ENCODE results near the gene VSIG1.
A peak's percentile ranks its signal among the peaks of the same experiment; 100 is the strongest.

The VSIG1 gene

DNA sequence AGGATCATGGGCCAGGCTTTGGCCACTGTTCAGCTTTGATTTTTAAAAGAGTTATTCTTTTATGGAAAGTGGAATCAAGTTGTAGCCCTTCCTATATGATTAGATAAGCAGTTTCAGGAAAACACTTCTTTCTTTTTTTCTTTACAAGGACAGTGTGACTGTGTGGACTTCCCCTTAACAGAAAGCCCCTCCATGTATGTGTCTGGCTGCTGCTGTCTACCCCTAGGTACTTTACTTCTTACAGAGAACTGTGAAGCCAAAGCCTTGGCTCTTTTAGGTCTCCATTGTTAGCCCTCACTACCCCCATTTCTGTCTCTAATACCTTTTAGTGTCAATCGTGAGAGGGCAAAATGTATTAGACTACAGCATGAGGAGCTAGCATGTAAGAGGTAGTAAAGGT is 19.1 kb downstream of the VSIG1 start:
- DNase-seq (ENCODE audit: low read depth in 2 of 2), result no peak

DNA sequence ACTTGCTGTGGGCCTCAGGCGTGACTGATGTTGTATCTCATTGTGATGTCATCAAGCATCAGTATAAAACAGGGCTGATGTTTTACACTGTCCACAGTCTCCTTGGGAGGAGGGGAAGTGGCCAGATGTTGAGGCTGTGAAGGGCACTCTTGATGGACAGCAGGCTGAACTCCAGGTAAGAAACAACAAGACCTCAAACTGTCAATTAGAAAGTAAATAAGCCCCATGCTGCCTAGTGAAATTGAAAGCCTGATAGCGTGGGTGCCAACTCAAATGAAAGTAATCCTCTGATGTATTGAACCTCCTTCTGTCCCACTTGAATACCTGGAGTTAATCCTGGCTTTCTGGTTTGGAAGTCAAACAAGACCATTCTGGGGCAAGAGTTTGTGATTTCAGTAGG is 19.7 kb downstream of the VSIG1 start:
- no peak for DNase-seq (ENCODE audit: low read depth in 2 of 2)

- DNase-seq (ENCODE audit: low read depth in 2 of 2), result no peak
These were observed 23.3 kb downstream of the VSIG1 start for GRCh38 chrX:108068121-108068520.

GRCh38 chrX:108070891-108071290 is 26.0 kb downstream of the VSIG1 start:
- DNase-seq (ENCODE audit: low read depth in 2 of 2), result no peak

DNA sequence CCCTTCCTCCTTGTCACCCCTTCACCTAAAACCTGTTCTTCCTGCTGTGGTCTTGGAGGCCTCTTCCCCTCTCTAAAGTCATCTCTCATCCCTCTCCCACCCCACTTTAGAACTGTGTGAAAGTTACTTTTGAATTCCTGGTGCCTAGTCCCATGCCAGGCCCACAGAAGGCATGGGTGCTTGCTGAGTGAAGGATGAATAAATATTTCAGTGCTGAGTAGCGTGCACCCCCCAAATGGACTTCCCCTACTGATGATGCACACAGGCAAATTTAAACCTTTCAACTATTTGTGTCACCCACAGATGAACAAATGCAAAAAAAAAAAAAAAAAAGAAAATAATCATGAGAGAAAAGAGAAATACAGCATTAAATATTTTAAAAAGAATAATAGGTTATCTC is 26.7 kb downstream of the VSIG1 start:
- no peak for DNase-seq (ENCODE audit: low read depth in 2 of 2)

DNA sequence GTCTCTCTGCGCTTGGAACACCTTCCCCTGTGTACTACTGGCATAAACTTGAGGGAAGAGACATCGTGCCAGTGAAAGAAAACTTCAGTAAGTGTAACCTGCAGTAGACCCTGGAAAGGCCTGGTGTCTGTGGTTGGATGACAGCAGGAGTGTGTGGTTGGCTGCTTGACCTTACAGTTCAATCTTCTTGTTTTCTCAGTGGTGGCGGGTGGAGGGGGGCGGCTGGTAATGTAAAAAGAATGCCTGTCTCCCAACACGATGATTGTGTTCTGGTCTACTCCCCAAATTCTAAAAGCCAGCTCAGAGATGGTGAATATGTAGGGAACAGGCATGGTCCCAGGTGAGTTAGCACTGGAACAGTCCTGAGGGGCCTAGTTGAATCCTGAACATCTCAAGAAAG is 27.9 kb downstream of the VSIG1 start:
- no peak for DNase-seq (ENCODE audit: low read depth in 2 of 2)

DNA sequence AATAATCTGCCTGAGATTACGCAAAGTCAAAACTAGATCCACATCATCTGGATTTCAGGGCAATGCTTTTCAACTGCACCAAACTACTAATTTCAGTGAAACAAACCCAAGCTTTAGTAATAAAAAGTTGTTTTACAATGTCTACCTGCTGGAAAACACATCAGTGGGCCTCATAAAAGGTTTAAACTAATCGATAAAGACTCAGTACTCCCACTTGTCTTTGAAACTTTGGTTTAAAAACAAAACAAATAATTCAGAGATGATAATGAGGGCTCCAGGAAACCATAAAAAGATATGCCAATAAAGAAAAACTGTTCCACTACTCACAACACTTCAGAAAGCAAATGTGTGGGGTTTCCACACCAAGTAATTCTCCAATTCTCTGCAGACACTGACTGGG is 36.2 kb downstream of the VSIG1 start:
- DNase-seq (ENCODE audit: low read depth in 2 of 2), result no peak

GRCh38 chrX:108087792-108088191 is 42.9 kb downstream of the VSIG1 start:
- DNase-seq (ENCODE audit: low read depth in 2 of 2), result no peak

DNA sequence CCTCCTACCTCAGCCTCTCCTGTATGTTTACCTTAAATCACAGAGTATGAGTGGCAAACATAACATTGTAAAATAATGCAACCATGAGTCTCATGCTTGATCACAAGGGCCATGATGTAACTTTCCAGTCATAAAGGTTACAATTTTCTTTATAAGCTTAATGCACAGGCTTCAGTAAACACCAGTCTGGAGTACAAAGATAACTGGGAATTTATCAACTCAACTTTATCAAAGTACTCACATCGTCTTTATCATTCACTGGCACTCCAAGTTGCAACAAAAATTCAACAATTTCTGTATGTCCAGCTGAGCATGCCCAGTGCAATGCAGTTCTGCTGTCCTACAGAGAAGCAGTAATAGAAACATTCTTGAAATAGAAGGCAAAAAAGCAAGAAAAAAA is 43.6 kb downstream of the VSIG1 start:
- no peak for DNase-seq (ENCODE audit: low read depth in 2 of 2)

DNA sequence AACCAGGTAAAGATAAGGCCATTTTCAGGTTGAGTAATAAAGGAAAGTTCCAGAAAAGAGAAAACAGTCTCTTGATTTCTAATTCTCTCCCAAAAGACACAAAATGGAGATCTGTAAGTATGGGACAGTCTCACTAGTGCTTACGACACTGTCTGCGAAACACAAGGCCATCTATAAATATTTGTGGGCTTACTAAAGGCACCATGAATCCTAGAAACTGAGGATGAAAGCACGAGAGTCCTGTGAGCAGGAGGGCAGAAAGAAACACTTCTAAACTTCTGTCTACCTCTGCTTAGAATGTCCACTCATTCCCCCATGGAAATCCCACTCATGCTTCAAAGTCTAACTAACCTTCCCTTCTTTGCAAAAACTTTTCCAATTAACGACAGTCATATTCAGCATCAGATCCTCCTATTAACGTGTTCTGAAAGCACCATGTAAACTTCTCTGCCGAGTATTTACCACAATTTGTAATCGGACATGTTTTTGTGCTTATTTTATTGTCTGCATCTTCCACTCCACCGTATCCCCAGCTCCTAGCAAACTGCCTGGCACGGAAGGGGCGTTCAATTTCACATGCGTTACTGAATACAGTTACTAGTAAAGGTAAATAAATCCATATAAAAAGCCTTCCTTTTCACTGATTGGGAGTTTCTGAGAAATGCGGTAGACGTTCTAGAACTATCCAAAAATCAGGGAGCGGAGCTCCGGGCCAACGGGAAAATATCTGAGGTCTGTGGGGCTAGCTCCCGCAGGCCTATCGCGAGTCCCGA is 45.8 kb downstream of the VSIG1 start:
- no peak for DNase-seq (ENCODE audit: low read depth in 2 of 2)

- DNase-seq (ENCODE audit: low read depth in 2 of 2), result peak; percentile 80
These were observed 46.5 kb downstream of the VSIG1 start, which contains the start of the genes ATG4A and PSMD10 for GRCh38 chrX:108091264-108091877. ATG4A (plus strand) TSS chrX:108091778; CDS start chrX:108091827, 49 bp downstream. PSMD10 (minus strand) TSS chrX:108091542; CDS start chrX:108091520, 22 bp downstream.

- peak; percentile 2 to 7 for DNase-seq (ENCODE audit: low read depth in 2 of 2)
These were observed 47.0 kb downstream of the VSIG1 start for GRCh38 chrX:108091878-108092291.

- DNase-seq (ENCODE audit: low read depth in 2 of 2), result no peak
These were observed 52.5 kb downstream of the VSIG1 start for GRCh38 chrX:108097380-108097779.

DNA sequence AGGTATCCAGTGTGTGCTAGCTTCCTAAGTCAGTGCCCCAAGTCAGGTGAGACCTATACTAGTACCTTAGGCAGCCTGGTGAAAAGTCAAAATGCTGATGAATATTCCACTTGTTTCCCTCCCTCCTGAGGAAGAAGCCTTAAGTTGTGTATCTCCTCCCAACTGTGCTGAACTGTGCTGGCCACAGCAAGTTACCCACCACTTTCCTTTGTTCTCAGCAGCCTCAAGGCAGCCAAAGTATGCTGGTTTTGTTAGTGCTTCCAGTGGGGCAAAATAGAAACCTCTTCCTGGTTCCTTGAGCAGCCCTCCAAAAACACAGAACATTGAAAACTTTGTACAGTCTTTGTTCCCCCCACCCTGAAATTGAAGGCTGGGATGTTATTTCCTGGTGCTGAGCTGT is 60.6 kb downstream of the VSIG1 start:
- no peak for DNase-seq (ENCODE audit: low read depth in 2 of 2)

- no peak for DNase-seq (ENCODE audit: low read depth in 2 of 2)
These were observed 69.7 kb downstream of the VSIG1 start for GRCh38 chrX:108114541-108114940.

DNA sequence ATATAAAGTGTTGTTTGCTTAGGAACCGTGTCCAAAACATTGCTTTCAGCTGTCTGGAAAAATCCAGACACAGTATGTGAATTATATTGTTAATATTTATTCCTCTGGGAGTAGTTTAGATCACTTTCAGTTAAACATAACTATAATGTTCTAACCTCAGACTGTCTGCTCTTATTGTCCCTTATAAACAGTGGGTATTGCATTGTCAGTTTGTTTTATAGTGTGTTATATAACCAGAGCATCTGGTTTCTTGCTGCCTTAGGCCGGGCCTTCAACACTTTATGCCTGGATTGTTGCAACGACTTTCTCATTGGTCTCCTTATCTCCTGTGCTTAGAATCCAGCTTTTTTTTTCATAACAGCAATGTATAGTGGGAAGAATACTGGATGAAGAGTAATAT is 73.1 kb downstream of the VSIG1 start:
- DNase-seq (ENCODE audit: low read depth in 2 of 2), result no peak

DNA sequence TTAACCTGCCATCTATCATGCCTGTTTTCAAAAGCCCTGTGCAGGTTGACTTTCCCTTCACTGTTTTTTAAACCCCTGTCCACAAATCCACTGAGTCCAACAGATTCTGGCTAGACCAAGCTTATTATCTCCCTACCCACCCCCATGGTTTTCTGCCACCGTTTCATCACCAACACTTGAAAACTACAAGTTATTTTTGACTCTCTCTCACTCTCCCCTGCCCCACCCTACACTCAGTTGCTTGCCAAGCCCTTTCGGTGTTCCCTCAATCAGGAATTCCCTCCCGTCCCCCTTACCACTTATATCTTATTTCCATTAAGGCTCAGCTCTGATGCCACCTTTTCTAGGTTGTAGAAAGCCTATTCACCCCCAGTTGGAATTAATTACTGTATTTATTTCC is 76.4 kb downstream of the VSIG1 start:
- no peak for DNase-seq (ENCODE audit: low read depth in 2 of 2)

DNA sequence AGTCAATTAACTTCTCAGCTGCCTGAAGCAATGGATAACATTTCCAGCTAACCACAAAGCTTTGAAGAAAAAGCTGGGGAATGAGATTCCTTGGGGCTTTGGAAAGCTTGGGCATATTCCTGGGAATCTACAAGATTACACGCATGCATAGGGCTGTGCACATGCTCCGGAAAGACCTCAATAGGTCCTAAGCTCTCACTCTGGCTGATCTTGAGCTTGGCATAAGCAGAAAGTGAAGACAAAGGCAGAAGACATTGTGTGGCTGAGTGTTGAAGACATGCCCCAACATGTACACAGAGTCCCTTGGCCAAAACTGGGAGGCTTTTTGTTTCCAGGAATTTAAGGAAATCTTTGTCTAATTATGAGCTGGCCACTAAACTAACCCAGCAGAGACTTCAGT is 77.9 kb downstream of the VSIG1 start:
- DNase-seq (ENCODE audit: low read depth in 2 of 2), result no peak

DNA sequence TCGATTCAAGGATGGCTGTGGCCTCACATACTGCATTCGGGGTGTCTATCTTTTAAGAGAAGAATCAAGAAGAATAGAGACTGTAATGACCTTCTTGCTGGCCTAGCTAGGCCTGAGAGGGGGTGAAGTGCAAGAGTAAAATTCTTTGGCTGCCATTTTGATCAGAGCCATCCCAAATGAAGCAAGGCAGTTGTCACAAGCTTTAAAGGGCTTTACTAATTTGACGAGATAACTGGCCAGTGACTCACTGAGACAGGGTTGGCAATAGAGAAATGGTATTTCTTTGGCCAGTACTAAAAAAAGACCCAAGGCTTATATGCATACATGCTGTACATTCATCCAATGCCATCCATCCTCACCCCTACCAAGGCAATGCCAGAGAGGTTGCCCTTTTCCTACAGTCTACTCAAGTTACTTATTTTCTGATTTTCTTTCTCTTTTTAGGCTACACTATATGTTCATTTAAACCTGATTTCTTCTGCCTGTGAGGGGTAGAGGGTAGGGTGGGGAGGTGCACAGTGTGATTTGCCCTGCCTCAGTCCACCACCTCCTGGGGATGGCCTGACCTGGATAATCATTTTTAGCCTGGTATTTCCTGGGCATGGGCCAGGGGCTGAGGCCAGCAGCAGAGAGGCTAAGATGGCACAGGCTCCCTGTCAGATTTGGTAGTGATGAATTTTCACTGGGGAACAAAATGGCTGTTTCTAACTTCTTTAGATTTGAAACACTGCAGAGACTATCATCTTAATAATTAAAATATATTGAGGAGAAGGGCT is 78.9 kb downstream of the VSIG1 start:
- no peak for DNase-seq (ENCODE audit: low read depth in 2 of 2)

DNA sequence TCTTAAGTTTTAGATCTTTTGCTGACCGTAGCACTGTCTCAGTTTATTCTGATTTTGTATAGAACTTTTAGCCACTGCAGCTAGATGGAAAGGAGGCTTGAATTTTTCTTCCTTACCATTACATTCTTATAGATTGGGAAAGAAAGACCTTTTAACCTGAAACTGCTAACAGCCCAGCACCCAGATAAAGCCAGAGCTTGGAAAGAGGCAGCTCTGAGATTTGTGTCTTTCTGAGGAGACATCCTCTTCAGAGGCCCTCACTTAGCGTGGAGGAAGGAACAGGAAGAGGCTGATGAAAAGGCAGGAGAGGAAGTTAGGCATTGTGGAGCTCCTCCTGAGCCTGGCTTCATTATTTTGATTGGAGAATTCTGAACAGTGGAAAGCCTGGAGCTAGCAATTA is 81.8 kb downstream of the VSIG1 start:
- DNase-seq (ENCODE audit: low read depth in 2 of 2), result no peak

DNA sequence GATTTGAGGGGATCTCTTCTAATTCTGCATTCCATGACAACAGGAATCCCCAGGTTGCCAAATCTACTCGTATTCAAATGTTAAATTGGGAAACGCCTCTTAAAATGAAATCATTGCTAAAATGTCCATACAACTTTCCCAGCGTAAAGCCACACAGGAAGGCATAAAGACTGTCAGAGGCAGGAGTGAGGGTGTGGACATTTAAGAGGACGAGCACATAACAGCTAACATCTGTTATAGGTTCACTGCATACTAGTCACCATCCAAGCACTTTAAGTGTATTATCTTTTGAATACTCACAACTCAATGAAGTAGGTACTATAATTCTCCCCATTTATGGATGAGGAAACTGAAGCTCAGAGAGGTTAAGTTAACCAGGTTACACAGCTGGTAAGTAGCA is 82.3 kb downstream of the VSIG1 start:
- DNase-seq (ENCODE audit: low read depth in 2 of 2), result no peak
